GM21528 (cell line): ENCODE measurements around the gene RNF212B.
"Not testable (repeated sequence)": the region's sequence is repeated elsewhere in the genome, so short reads cannot be mapped to it uniquely, and the experiment has no call there.

Source experiments
- ATAC-seq: cut with Tn5 transposase; IDR thresholded peaks from one replicate; pipeline ENCODE4 v1.9.1; 2021; ENCODE audit warnings: mild to moderate bottlenecking, moderate library complexity; ENCODE audit not compliant: unreplicated experiment, low FRiP score

Gene RNF212B

DNA sequence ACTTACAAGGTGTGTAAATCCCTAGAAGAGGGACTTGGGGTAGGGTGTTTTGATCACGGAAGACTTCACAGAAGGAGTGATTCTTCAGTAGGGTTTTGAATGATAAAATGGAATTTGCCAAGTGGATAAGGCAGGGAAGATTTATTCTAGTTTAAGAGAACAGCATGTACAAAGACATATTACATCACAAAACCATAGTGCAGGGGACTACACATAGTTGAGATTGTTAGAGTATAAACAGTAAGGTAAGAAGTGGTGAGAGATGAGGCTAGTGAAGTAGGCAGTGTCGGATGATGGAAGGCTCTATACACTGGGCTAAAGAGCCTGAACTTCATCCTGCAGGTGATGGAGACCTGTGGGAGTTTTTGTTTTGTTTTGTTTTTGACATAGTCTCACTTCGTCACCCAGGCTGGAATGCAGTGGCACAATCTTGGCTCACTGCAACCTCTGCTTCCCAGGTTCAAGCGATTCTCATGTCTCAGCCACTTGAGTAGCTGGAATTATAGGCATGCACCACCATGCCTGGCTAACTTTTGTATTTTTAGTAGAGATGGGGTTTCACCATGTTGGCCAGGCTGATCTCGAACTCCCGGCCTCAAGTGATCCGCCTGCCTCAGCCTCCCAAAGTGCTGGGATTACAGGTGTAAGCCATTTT, 3.5 kb downstream of the RNF212B start:
- not testable (repeated sequence) for ATAC-seq

GRCh38 chr14:23242076-23242475, 4.3 kb downstream of the RNF212B start:
- ATAC-seq = no peak

DNA sequence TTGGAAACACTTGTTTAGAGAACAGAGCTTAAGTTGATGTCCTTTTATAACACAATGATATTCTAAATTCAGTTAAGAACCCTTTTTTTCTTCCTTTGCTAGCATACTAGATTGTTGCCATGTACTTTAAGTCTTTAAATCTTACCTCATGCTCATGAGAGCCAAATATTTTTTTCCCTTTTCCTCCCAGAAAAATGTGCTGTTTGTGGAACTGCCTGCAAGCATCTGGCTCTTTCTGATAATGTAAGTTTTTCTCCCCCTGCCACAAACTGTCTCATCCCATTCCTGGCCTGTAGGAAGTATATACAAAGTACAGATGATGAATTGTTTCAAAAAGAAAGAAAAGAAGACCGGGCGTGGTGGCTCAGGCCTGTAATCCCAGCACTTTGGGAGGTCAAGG, 5.3 kb downstream of the RNF212B start:
- ATAC-seq = no peak

DNA sequence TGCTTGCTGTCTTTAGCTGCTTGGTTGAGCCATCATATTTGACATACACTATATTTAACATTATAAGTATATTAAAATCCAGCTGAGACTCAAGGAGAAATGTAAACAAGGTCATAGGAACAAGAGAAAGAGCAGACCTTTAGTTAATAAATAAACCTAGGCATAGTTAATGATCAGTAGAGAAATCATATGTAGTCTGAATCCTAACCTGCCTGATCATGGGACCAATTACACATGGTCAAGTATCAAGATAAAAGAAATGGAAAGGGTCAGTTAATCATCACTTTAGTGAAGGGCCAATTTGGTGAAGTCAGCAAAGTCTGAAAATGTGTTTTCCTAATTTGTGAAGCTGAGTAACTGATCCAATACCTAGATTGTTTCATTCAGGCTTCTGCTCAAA, 7.5 kb downstream of the RNF212B start:
- no peak for ATAC-seq

- no peak for ATAC-seq
These were observed 10.9 kb downstream of the RNF212B start for GRCh38 chr14:23248601-23249000.

DNA sequence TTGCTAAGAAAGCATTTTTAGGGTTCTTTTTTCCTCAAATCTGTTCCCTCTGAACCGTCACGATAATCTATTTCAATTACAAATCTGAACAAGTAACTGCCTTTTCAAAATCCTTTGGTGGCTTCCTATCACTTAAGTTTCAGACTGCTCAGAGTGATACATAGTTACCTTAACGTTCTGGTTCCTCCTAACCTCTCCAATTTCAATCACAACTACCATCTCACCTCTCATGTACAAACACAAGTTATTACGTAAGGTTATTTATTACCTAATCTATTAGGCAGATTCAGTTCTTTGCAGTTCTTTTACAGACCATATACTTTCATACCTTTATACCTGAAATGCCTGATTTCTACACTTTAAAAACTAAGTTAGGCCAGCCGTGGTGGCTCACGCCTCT, 12.1 kb downstream of the RNF212B start:
- ATAC-seq = no peak

DNA sequence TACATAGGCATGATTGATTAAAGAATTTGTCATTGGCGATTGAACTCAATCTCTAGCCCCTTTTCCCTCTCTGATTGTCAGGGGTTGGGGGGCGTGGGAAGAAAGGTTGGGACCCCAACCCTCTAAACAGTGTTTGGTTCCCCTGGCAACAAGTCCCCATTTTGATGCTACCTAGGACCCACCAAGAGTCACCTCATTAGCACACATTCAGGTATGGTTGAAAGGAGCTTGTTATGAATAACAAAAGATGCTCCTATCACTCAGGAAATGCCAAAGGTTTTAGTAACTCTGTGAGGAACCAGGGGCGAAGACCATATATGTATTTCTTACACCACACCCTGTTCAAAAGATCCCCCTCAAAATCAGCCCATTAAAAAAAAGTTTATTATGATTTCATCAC, 14.3 kb downstream of the RNF212B start:
- ATAC-seq = no peak

- no peak for ATAC-seq
These were observed 14.9 kb downstream of the RNF212B start for GRCh38 chr14:23252420-23253333.

- ATAC-seq = no peak
These were observed 20.5 kb downstream of the RNF212B start for GRCh38 chr14:23258256-23258655.

- ATAC-seq = no peak
These were observed 21.7 kb downstream of the RNF212B start for GRCh38 chr14:23259426-23259825.

DNA sequence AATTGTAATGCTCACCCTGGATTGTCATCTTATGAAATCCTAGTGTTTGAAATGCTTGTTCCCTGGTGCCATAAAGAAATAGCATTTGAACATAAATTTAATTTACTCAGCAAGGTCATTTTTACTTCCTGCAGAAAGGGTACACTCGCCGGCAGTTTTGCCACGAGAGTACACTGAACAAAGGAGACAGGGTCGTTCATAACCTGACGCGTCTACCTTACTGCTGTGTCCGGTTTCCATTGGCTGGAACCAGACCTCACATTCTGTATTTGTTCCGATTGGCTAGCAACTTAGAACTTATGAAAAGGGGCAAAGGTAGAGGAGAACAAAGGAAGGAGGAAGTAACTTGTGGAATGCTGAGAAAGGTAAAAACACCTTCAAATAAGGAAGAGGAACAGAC, 23.1 kb downstream of the RNF212B start:
- not testable (repeated sequence) for ATAC-seq

GRCh38 chr14:23269193-23269592, 31.5 kb downstream of the RNF212B start:
- no peak for ATAC-seq

- ATAC-seq = no peak
These were observed 37.7 kb downstream of the RNF212B start for GRCh38 chr14:23275412-23275811.

- no peak for ATAC-seq
These were observed 39.5 kb downstream of the RNF212B start for GRCh38 chr14:23277189-23277588.

DNA sequence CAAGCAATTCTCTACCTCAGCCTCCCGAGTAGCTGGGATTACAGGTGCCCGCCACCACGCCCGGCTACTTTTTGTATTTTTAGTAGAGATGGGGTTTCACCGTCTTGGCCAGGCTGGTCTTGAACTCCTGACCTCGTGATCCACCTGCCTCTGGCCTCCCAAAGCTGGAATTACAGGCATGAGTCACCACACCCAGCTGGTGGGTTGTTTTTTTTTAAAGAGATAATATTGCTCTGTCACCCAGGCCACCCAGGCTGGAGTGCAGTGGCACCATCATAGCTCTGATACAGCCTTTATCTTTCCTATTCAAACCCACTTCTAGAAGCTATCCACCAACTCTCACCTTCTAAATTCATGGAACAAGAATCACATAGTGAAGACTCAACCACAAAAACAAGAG, 40.2 kb downstream of the RNF212B start:
- not testable (repeated sequence) for ATAC-seq

DNA sequence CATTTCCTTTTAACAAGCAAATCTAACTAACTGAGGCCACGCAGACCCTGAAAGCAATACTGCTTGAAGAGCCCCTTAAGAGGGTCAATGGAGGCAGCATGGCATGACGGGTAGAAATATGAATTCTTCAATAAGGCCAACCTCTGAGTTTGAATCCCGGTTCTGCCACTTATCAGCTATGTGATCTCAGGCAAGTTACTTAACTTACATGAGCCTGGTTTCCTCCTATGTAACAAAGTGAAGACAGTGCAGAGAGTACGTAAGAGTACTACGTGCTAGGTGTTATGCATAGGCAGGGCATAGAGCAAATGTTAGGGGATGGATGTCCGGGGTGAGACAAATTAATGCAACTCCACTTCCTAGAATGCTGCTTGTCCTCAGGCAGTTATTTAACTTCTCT, 43.5 kb downstream of the RNF212B start:
- no peak for ATAC-seq

GRCh38 chr14:23284654-23285529, 47.2 kb downstream of the RNF212B start:
- ATAC-seq = no peak

DNA sequence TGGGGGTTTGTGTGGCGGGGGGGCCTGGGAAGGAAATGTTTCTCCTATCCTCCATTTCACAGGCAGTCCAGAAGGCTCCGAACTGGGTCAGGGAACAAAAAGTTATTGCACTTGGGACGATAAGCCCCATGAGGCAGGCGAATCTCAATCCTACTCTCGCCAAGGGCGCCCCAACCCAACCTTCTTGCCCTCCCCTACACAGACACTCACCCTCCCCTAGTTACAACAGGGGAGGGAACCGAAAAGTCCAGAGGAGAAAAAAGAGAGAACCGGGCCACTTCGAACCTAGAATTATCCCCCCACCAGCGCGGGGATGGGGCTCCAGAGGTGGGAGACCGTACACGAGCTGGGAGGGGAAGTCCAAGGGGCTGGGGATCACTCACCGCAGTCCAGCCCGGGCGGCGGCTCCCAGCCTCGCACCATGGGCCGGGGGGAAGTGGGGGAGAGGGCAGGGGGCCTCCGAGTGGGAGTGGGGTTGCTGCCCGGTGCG, 47.8 kb downstream of the RNF212B start:
- peak; percentile 30 for ATAC-seq

DNA sequence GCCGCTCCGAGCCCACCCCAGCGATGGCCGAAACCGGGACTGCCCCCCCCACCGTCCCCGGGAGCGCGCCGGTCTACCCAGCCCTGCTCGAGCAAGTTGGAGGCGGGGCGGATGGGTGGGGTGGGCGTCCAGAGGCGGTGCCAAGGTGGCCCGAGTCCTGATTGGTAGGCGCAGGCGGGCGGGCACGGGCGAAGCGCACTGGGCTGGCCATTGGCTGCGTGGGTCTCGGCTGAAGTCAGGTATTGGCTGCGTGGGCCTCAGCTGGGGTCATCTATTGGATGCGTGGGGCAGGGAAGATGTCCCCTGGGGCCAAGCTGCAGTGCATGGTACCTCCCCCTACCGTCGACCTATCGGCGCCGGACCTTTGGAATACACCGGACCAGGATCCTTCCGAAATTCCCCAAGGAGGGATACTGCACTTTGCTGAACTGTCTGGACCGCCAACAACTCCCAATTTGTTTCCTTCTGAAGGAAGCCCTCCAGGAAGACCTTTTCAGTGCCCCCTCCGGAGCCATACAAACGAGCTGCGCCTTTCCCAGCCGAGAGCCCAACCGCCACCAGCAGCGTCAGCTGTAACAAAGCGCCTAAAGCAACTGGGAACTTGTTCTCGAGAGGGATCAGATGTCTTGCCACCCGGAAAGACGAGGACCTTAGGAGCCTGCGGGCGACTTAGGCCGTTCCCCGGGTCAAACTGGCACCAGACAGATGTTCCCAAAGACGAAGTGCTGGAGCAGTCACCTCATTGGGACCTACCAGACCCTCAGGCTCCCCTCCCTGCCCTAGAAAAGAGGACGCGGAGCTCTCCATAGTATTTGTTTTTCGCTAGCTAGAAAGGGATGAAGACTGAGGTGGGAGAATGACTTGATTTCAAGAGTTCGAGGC, 48.5 kb downstream of the RNF212B start, which contains the start of gene HOMEZ:
Gene HOMEZ (minus strand): TSS at position 113 of the 882 bp plus-strand sequence. CDS start 180 bp downstream, outside the sequence.
- ATAC-seq = peak; percentile 97
